ENCODE data around the gene IL4R. TPM values are rescaled to one million over a fixed set of nuclear protein-coding genes. Genes with fewer than 3 reads are reported as not detected.
A peak's percentile ranks its signal among the peaks of the same experiment; 100 is the strongest.

The IL4R gene
- total and polyA plus RNA-seq, 2 of the 8 experiments (the other 6 are each of a cell fraction or from before 2014, with no cell fraction given) = 29.1 to 29.4 TPM

DNA sequence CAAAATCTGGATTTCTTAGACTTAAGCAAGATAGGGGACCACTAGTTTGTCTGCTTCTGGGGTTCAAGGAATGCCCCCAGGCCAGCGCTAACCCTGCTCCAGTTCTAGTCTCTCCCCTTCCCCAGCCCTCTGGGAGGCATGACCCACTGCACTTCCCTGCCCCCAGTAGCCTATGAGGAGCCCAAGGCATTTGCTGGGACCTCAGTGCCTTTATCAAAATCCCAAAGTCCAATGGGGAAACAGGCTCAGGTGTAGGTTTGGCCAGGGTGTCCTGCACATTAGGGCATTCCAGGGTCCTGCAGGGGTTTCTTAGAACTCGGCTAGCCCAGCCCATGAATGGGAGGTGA, 1.2 kb downstream of the IL4R start:
- H4K20me1 ChIP-seq (replicated peaks in 1 of 2; ENCODE audit: control insufficient read depth in 1 of 2, insufficient read depth in 2 of 2, low read length in 2 of 2) = peaks cover 4 to 5% of the 10 kb centered on the region in 2 experiments
- H2AFZ ChIP-seq (ENCODE audit: low read length) = no peak overlapping the region
- H3K4me3 ChIP-seq (ENCODE audit: extremely low read depth in 1 of 4, insufficient read depth in 2 of 4, low read depth in 3 of 4, low read length in 4 of 4) = peak overlapping the region in 1 of 4 experiments; percentile 3; a peak in 1 of 8 replicates
- no peak overlapping the region for H4K91ac ChIP-seq (replicated peaks; ENCODE audit: insufficient read length, low read length)
- H3K23me2 ChIP-seq (ENCODE audit: low read depth, low read length) = peaks cover 10% of the 10 kb centered on the region; the same call in 1 of the 2 replicates
- H3K27ac ChIP-seq (ENCODE audit: low read depth, low read length) = no peak overlapping the region
- H2BK120ac ChIP-seq (replicated peaks; ENCODE audit: low read depth, low read length) = no peak overlapping the region
- DNase-seq (ENCODE audit: low read depth in 1 of 2, low spot score in 2 of 2) (no peak), FAIRE-seq (no peak)
- no peak overlapping the region for H4K5ac ChIP-seq (ENCODE audit: insufficient read length, low read depth, low read length)
- peaks cover 0 to 35% of the 10 kb centered on the region in 2 experiments; a peak in 3 of 4 replicates for H3K79me2 ChIP-seq (ENCODE audit: control insufficient read depth in 1 of 2, insufficient read depth in 2 of 2, low read length in 2 of 2)
- no peak overlapping the region for H2BK15ac ChIP-seq (ENCODE audit: low read length)
- no peak overlapping the region for H2BK5ac ChIP-seq (ENCODE audit: low read depth, low read length)
- no peaks in the 10 kb centered on the region for H3K36me3 ChIP-seq (ENCODE audit: control insufficient read depth in 2 of 4, insufficient read depth in 4 of 4, low read length in 3 of 4)
- TF ChIP-seq SP2 (IDR thresholded peaks at IDR 0.05; ENCODE audit: low read length) = no peak
- no peak for TF ChIP-seq EGR1 (IDR thresholded peaks at IDR 0.05; ENCODE audit: borderline replicate concordance, low read depth, low read length)
- TF ChIP-seq GABPA (IDR thresholded peaks at IDR 0.05; ENCODE audit: borderline replicate concordance, insufficient read depth, low read length) = no peak
- TF ChIP-seq RAD21 (IDR thresholded peaks at IDR 0.05 in 1 of 2, conservative IDR thresholded peaks at IDR 0.05 in 1 of 2; ENCODE audit: low read depth in 2 of 2, low read length in 2 of 2) = no peak
- no peak for TF ChIP-seq FOSL1 (IDR thresholded peaks at IDR 0.05; ENCODE audit: insufficient read depth, low read depth, low read length)
- TF ChIP-seq EZH2 (IDR thresholded peaks at IDR 0.05; ENCODE audit: low read depth, low read length, severe bottlenecking) = no peak
- peak overlapping the region; percentile 42 to 60; a peak in 3 of 4 replicates for H3K4me2 ChIP-seq (ENCODE audit: insufficient read depth in 1 of 2, low read depth in 2 of 2, low read length in 2 of 2)
- H3K9me3 ChIP-seq (ENCODE audit: insufficient read depth in 2 of 2, low read depth in 1 of 2, low read length in 1 of 2) = no peaks in the 10 kb centered on the region
- no peak overlapping the region for H2BK20ac ChIP-seq (ENCODE audit: low read length)
- POLR2A ChIA-PET (ENCODE audit: partially characterized antibody) = no interaction called here
- CTCF ChIA-PET (ENCODE audit: partially characterized antibody) = interaction anchor here (0.9 to 1.0 kb wide), 2 partner anchors 34 to 90 kb away, joined by 3 read pairs; no protein-coding TSS in a partner anchor
- peaks cover 15% of the 10 kb centered on the region for H3K79me1 ChIP-seq (ENCODE audit: low read depth, low read length)
- peaks cover 8 to 20% (median 10%) of the 10 kb centered on the region in 4 experiments for H3K4me1 ChIP-seq (replicated peaks in 1 of 4; ENCODE audit: control insufficient read depth in 3 of 4, insufficient read depth in 4 of 4, low read length in 3 of 4)
- no peak overlapping the region for H2BK12ac ChIP-seq (ENCODE audit: low read depth, low read length)
- WGBS, 2 experiments (ENCODE audit: extremely low coverage in 1 of 2, insufficient coverage in 1 of 2, insufficient read length in 1 of 2, insufficient replicate concordance in 2 of 2, low coverage in 1 of 2, low lambda C conversion rate in 2 of 2, missing lambda C conversion rate in 1 of 2) = 73% methylated on average over 2 of the region's 2 CpGs; no CpG with 5 or more reads in 1 of the 2 experiments
- H3K4ac ChIP-seq (replicated peaks; ENCODE audit: insufficient read length, low read depth, low read length) = no peak overlapping the region
- H3K9ac ChIP-seq (replicated peaks in 1 of 4; ENCODE audit: extremely low read depth in 1 of 4, low read depth in 3 of 4, low read length in 3 of 4) = no peak overlapping the region
- H4K8ac ChIP-seq (ENCODE audit: extremely low read depth, insufficient read depth, low read length) = no peak overlapping the region
- peaks cover 0 to 3% (median 2%) of the 10 kb centered on the region in 4 experiments; a peak in 3 of 7 replicates for H3K27me3 ChIP-seq (replicated peaks in 1 of 4; ENCODE audit: control insufficient read depth in 3 of 4, extremely low read depth in 1 of 4, insufficient read depth in 3 of 4, low read length in 3 of 4)
- H3K18ac ChIP-seq (ENCODE audit: extremely low read depth, low read length) = no peak overlapping the region
- no peak overlapping the region for H3K14ac ChIP-seq (ENCODE audit: insufficient read length)
- no peak overlapping the region for H3K23ac ChIP-seq (ENCODE audit: insufficient read length)
- peak overlapping the region; percentile 48; the same call in 1 of the 2 replicates for H2AK5ac ChIP-seq (ENCODE audit: low read depth, low read length)
- no peak overlapping the region for H3K56ac ChIP-seq (replicated peaks; ENCODE audit: insufficient read length, low read depth, low read length)

Data from H1 (cell line).